HK-2 (cell line): ENCODE data around the gene ULBP2.
"Not testable (repeated sequence)": the region's sequence is repeated elsewhere in the genome, so short reads cannot be mapped to it uniquely, and the experiment has no call there.

Experiments used
- DNase-seq: peaks from one replicate; pipeline ENCODE4 v3.0.0-alpha.2; 2018; ENCODE audit not compliant: unreplicated experiment

ULBP2 gene

DNA sequence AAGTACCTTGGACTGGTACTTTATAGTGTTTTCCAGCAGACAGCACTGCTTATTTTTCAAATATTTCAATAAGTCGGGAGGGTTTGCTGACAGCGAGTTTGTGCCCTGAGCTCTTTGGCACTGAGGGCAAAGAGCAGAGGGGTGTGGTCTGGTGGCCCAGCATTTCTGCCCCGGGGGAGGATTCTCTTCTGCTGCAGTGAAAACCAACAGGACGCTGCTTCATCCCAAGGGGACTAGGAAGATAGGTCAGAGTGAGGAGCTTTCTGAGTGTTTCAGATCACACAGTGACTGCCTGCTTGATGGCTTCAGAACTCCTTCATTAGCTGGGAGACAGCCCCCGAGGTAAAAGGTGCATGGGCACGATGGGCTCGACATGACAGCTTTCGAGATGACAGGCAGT lies 8.6 kb downstream of the ULBP2 start:
- no peak for DNase-seq

DNA sequence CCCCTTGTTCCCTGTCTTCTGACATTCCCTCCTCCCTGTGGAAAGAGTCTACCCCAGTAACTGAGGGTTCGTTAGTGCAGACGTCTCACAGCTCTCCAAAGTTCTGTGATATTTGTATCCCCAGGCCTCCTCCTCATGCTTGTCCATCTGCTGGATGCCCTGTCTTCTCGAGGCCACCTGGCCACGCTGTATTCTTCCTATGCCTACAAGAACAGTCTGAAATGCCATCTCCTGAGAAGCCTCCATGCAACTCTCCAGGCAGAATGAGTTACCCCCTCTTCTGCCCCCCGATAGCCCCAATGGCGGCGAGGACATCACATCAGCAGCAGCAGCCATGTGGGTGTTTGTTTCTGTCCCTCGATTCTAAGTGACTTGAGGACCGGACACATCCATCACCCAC lies 9.3 kb downstream of the ULBP2 start:
- no peak for DNase-seq

DNA sequence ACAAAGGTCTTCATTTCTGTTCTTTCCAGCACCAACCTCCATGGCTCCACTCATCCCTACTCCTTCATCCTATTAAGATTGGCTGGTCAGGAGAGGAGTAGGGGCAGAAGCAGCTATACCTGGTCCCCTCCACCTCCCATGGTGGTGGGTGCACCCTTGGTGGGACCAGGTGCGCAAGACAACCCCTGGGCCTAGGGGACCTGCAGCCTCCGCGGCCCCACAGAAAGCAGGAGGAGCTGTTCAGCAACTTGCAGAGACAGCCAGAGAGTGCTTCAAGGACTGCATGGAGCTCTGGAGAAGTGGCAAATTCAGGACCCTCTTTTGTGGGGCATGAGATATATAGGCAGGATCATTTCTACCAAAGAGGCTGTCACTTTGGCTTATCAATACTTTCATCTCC lies 9.8 kb downstream of the ULBP2 start:
- no peak for DNase-seq

DNA sequence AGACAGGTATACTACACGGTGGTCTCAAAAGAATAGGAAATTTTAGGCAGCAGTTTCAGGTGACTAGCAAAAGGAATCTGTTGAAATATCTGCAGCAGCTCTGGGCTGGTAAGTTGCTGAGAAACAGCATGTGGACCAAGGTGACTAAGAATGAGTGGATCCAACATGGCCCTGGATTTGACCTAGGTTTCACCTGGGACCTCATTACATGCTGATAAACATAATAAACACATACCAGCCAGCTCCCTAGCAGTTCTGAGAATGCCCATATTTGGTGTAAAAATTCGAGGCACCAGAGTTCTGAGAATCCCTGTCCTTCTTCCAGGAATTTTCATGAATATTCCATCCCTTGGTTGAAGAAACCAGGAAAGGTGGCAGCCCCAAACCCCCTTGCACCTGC lies 11.6 kb downstream of the ULBP2 start:
- not testable (repeated sequence) for DNase-seq

DNA sequence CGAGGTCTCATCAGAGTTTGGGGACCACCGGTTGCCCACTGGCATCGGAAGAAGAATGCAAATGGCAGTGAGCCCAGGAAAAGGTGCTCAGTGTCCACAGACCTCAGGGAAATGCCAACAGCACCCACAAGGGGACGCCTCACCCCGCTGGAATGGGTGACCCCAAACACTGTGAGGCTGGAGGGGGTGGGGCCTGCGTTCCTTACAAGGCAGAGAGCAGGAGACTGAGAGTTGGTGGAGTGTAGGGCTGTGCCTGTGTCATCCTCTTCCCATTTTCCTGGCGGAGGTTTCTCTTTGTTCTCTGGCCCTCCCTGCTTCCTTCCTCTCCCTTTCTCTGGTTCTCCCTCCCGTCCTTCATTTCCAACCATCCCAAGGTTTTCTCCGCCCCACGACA lies 12.1 kb downstream of the ULBP2 start:
- DNase-seq: not testable (repeated sequence)

DNA sequence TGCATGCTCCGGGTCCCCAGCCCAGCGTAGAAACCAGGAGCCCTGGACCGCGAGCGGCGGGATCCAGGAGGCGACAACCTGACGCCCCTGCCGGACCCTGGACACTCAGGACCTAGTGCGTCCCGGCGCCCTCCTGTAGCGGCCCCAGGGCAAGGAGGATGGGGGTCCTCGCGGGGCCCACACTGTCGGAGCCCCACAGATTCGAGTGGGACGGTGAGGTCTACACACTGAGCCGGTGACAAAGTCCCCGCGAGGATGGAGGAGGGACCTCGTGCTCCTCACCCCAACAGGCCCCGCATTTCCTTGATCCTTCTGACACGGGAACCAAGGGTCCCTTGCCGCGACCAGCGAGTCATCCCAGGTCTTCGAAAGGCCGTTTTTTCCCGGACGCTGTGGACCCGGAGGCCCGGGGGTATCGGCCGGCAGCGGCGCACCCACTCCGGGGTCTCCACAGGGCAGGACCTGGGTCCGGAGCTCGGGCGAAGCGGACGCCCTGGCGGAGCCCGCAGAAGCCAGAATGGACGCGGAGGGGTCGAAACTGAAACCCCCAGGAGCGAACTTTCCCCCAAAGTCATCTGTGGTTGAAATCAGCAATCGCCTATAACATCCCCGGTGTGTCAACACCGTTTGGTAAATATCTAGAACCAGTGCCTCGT lies 12.6 kb downstream of the ULBP2 start:
- DNase-seq: not testable (repeated sequence)

- DNase-seq: not testable (repeated sequence)
These were observed 13.3 kb downstream of the ULBP2 start for GRCh38 chr6:149954984-149955653.

- not testable (repeated sequence) for DNase-seq
These were observed 14.0 kb downstream of the ULBP2 start for GRCh38 chr6:149955654-149956317.

DNA sequence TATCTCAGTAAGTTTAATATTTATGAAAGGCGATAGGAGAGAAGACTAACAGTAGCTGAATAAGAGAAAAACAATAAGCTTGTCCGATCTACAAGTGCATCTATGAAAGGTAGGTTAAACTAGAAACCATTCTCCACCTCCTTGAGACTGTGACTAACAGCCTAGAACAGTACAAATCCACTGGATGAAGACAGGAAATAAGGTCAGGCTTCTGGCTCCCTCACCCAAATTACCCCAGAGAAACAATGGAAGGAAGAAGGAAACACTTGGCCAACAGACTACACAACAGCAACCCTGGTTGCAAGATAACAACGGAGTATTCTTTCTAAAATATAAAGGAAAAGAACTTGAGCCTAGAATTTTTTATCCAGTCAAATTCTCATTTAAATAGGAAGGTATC lies 16.3 kb downstream of the ULBP2 start:
- not testable (repeated sequence) for DNase-seq

DNA sequence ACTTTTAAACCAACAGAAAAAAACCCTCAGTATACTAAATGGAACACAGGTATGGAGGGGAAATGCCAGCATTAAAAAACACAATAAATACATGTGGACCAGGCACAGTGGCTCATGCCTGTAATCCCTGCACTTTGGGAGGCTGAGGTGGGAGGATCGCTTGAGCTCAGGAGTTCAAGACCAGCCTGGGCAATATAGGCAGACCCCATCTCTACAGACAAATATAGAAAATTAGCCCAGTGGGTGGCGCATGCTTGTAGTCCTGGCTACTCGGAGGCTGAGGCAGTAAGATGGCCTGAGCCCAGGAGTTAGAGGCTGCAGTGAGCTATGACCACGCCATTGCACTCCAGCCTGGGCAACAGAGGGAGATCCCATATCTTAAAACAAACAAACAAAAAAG lies 18.0 kb downstream of the ULBP2 start:
- not testable (repeated sequence) for DNase-seq

DNA sequence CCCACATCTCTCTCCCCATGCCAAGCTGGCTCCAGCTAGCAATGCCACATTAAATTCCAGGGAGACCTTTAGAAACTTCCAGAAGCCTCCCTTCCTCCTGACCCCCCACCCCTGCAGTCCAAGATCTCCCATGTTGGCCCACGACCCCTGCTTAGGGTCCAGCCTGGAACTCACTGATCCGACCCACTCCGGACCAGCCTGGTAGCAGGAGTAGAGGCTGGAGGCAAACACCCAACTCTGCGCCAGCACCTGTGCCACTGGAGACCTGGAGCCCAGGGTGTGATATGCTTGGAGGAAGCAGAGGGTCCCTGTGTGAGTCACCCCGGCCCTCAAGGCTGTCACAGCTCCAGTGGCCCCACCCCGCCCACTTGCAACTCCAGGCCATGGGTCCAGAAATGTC lies 18.7 kb downstream of the ULBP2 start:
- no peak for DNase-seq

DNA sequence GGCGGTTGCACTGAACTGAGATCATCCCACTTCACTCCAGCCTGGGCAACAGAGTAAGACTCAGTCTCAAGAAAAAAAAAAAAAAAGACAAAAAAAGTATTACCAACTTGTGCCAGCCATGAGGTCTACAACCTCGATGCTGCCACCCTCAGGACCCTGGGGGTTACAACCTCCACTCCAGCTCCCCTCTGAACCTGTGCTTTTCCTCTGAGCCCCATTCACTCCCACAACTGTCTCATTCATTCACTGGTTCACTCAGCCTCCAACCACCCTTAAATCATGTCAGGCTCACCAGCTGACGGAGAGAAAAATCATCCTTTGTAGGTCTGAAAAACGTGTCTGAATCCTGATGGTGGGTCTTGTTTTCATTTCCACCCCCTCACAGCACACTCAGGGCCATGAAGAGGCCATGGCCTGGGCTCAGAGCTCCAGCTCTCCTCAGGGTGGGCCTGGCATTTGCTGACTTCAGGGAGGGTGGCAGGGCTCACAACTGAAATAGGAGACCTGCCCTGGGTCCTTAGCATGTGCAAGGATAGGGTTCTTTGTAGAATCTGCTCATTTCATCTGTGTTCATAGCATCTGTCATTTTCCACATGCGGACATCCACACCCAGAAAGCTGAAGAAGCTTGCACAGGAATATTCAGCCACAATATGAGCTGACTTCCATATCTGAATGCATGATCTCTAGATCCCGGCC lies 20.1 kb downstream of the ULBP2 start:
- DNase-seq: peak; percentile 21

DNA sequence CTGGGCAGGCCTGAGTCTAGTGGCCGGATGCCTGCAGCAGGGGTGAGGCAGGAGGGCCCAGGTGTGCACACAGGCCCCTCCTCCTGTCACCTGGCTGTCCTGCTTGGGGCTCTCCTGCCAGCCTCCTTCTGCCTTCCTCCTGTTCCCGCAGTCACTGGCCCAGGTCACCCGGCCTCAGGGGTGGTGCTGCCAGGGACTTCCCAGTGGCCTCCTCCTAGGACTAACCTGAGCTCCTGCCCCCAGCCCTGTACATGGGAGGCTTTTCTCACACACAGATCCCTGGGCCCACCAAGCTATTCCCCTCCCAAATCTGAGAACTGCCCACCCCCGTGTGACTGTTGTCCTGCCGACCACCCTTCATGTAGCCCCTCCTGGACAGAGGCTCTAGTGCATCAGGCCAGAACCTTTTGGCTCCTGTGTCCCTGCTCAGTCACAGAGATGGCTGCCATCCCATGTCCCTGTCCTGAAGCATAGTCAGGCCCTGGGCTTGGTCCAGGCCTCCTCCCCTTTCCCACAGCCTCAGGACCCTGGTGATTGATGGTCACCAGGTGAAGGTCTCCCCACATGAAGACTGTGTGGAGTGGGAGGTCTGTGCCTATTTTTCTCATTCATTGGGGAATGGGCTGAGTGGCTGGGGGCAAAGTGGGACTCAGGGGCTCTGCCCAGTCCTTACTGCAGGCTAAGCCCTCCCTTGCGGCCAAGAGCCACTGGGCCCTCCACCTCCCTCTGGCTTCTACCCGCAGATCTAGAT lies 20.8 kb downstream of the ULBP2 start:
- no peak for DNase-seq

- peak; percentile 71 for DNase-seq
These were observed 21.3 kb downstream of the ULBP2 start for GRCh38 chr6:149963212-149963461.

DNA sequence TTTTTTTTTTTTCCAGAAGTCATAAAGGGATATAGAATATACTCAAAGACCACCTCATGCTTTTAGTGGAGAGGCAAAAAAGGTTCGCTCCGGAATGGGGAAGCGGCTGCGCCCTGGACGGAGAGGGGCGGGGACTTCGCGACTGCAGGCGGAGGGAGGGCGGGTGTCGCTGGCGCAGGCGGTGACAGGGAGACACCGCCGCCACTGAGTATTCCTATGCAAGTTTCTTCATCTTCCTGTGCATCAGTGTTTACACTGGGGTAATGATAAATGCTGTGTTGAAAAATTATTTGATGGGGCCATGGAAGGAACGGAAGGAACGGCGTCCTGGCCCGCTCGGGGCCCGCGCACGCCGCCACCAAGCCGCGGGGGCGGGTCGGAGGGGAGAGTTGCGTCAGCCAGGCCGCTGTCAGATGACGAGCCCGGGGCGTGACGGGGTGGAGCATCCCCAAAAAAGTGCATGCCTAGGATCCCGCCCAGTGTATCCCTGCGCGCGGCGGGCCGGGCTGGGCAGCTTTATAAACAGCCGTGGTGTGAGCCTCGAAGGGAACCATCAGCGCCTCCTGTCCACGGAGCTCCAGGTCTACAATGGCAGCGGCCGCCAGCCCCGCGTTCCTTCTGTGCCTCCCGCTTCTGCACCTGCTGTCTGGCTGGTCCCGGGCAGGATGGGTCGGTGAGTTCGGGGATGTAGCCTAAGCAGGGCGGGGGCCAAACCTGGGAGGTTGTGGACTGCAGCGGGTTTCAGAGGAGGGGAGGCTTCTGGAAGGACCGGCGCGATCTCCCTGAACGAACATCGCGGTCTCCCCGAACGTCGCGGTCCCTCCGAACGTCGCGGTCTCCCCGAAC lies 21.9 kb downstream of the ULBP2 start, which contains the start of gene ULBP1:
TSS of gene ULBP1 (plus strand) at position 482 of the 846 bp plus-strand sequence. CDS start at position 589, 107 bp downstream.
- peak; percentile 66 for DNase-seq

GRCh38 chr6:149964308-149965193 lies 22.7 kb downstream of the ULBP2 start:
- peak; percentile 11 for DNase-seq

DNA sequence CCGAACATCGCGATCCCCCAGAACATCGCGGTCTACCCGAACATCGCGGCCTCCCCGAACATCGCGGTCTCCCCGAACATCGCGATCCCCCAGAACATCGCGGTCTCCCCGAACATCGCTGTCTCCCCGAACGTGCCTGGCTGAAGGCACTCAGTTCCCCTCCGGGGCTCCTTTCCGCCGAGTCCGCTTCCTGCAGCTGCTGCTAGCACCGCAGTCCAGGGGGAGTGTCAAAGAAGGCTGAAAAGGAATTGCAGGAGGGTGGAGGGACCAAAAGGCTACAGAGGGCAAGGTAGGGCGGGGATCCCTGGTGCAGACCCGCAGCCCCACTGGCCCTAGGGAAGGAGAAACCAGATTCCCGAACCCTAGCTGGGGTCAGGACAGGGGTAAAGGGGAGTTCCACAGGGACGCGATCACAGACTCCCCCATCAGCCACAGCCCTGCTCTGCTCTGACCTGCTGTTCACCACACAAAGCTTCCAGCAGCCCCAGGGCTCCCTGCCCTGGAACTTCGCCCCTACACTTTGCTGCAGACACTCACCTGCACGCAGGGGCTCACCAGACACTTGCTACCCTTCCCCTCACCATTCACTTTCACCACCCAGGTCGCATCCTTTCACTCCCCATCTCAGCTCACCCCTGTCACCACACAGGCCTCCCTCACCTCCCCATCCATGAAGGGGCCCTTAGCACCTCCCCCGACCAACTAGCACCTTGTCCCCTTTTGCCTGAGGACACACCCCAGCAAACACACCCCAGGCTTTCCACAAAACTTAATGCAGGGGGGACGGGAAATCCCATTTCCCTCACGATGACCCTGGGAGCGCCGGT lies 23.6 kb downstream of the ULBP2 start:
- DNase-seq: no peak

DNA sequence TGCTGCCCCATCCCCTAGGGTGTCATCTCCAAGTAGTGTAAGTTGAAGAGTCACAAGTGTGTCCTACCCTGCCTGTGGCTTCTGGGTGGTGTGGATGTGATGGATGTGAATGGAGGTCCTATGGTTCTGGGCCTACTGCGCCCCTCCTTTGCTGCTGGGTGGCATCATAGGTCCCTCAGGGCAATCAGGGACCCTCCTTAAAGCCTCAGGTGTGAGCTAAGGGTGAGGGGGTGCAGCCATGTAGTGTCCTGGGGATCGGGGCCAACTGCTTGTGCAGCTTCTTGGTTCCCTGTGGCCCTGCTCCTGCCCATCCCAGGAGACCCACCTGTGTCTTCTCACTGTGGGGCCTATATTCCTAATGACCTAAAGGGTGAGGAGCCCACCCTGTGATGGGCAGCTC lies 24.5 kb downstream of the ULBP2 start:
- DNase-seq: not testable (repeated sequence)

DNA sequence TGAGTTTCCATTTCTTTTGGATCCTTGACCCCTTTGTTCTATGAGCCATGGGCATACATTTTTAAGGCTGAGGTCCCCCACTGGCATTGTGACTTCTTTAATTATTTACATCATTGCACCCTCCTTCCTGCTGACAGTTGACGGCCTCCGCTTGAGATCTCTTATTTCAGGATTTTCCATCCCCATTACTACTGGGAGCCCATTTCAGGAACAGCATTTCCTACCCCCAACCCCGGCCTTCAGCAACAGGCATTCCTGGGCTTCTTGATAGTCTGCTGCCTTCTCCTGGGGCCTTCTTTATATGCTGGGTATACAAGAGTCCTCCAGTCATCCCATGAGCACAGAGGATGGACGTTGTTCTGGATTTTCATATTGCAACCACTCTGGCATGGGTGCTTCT lies 25.8 kb downstream of the ULBP2 start:
- no peak for DNase-seq
